C4-2B (cell line): Measurements from ENCODE around the gene PKN2.

ENCODE experiments used
- CTCF ChIP-seq: fragments of 450-650 bp; conservative IDR thresholded peaks from 2 replicates; pipeline ENCODE4 v1.5.1; 2017; ENCODE audit warnings: mild to moderate bottlenecking
- ZFX ChIP-seq: fragments of 450-650 bp; IDR thresholded peaks from 2 replicates; pipeline ENCODE4 v1.6.1; 2017

GRCh38 chr1:88741413-88741812 is 57.3 kb downstream of the PKN2 start:
- TF ChIP-seq CTCF = no peak
- TF ChIP-seq ZFX = no peak
